ENCODE measurements around the gene ACY1. TPM values are rescaled to one million over a fixed set of nuclear protein-coding genes. Genes with fewer than 3 reads are reported as not detected.

ACY1 gene
- total and polyA plus RNA-seq, 2 of the 13 experiments (the other 11 are each of a cell fraction or from before 2014, with no cell fraction given), result 113 to 162 TPM

GRCh38 chr3:51974963-51975851, 8.1 kb upstream of the ACY1 start, which contains the start of gene ABHD14A (continued):
- no peak for TF ChIP-seq ZNF318 (CRISPR knock-in tag; IDR thresholded peaks at IDR 0.05)
- TF ChIP-seq PATZ1 (CRISPR knock-in tag; IDR thresholded peaks at IDR 0.05), result peak; percentile 80
- TF ChIP-seq ZNF841 (CRISPR knock-in tag; IDR thresholded peaks at IDR 0.05; ENCODE audit: borderline replicate concordance), result no peak
- TF ChIP-seq, protein P1, sequence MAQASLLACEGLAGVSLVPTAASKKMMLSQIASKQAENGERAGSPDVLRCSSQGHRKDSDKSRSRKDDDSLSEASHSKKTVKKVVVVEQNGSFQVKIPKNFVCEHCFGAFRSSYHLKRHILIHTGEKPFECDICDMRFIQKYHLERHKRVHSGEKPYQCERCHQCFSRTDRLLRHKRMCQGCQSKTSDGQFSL (CRISPR knock-in tag; IDR thresholded peaks at IDR 0.05), result peak; percentile 52; the same call in 1 of the 2 replicates
- peak; percentile 22; the same call in 1 of the 2 replicates for TF ChIP-seq HNF4A (CRISPR knock-in tag; IDR thresholded peaks at IDR 0.05)
- TF ChIP-seq ZNF768 (CRISPR knock-in tag; IDR thresholded peaks at IDR 0.05), result 0 out of 2 replicates have a peak, but pooled peaks have one; percentile 14
- TF ChIP-seq, protein P2, sequence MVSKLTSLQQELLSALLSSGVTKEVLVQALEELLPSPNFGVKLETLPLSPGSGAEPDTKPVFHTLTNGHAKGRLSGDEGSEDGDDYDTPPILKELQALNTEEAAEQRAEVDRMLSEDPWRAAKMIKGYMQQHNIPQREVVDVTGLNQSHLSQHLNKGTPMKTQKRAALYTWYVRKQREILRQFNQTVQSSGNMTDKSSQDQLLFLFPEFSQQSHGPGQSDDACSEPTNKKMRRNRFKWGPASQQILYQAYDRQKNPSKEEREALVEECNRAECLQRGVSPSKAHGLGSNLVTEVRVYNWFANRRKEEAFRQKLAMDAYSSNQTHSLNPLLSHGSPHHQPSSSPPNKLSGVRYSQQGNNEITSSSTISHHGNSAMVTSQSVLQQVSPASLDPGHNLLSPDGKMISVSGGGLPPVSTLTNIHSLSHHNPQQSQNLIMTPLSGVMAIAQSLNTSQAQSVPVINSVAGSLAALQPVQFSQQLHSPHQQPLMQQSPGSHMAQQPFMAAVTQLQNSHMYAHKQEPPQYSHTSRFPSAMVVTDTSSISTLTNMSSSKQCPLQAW (CRISPR knock-in tag; IDR thresholded peaks at IDR 0.05), result no peak
- no peak; the same call in none of the 2 replicates for TF ChIP-seq HDAC1 (CRISPR knock-in tag; IDR thresholded peaks at IDR 0.05)
- TF ChIP-seq CENPT (CRISPR knock-in tag; IDR thresholded peaks at IDR 0.05; ENCODE audit: low read depth), result no peak
- TF ChIP-seq ZNF264 (CRISPR knock-in tag; IDR thresholded peaks at IDR 0.05), result no peak
- peak; percentile 51 for TF ChIP-seq ASH2L (IDR thresholded peaks at IDR 0.05; ENCODE audit: insufficient read length, low read depth, low read length)

Measured in HepG2 (cell line).